Measurements from ENCODE around the gene C13orf46.

Gene C13orf46

DNA sequence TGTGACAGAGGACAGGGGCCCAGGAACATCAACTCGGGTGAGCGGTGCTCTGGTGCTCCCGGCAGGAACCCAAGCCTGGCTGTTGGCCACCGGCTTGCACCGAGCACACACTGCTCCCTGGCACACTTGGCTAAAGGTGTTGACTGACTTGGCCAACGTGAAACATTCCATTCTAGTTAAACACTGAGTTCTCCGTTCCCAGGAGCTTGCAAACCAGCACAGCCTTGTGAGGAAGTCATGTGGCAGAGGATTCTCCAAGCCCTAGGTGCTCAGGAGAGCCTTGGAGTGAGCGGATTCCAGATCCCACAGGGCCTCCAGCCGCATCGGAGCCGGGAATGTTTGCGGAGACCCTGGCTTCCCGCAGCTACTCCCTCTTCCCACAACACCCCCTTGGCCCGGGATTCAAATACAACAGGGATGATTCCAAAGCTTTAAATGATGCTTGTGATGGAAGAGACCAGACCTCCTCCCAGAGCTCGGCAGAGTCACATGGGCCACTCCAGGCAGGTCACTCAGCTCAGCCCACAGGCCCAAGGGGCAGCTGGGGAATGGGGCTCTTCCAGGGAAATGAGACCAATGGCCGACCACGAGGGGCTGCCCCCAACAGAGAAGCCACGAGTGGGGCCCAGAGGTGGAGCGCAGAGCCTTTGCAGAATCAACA, 2.9 kb downstream of the C13orf46 start:
- DNase-seq (ENCODE audit: low spot score): no peak

DNA sequence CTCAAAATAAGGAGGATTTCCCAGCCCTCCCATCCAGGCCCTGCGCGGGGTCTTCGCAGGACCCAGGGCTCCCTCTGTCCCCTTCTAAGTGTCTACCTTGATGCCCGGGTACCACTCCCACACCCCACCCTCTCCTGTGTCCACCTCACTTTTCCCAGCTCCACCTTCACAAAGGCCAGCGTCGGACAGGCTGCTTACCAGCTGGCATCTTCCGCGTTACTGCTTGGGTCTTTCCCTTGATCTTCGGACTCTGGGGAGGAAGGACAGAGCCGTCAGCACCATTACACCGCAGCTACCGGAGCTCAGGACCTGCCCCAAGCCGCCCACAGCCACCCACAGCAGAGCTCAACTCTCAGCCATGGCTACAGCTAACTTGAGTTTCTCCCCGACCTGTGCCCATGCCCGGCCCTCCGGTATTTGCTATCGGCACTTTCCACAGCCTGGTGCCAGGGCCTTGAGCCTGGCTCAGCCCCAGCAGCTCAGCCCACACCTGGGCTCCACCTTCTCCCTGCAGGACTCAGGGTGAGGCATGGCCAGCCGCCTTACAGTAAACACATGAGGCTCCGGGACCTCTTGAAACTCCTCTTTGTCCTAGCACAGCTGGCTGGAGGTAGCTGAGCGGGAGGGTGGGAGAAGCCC, 3.8 kb downstream of the C13orf46 start:
- no peak for DNase-seq (ENCODE audit: low spot score)

DNA sequence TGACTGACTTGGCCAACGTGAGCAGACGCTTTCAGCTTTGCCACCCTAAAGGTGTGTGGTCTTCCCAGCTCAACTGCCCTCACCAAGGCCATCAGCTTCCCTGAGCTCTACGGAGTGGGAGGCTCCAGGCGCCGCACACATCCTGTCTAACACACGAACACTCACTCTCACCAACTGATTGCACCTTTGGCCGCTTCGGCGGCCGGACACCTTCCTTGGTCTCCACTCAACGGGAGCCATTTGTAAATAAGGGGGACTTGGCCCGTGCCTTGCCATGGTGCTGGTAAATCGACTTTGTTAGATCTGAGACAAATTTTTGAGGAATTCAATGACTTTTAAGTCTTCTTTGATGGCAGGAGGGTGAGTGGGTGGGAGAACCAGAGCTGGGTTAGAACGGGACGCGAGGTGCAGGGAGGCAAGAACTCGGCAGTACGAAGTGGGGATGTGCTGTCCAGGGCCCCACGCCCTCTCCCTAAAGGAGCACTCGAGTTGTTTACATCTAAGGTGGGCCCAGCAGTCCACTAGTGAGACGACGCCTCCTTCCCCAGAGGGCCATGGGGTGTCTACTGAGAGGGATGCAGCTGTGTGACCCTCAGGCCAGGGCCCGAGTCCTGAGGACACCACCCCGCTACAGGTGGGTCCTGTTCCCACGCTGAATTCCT, 4.4 kb downstream of the C13orf46 start:
- DNase-seq (ENCODE audit: low spot score): no peak

DNA sequence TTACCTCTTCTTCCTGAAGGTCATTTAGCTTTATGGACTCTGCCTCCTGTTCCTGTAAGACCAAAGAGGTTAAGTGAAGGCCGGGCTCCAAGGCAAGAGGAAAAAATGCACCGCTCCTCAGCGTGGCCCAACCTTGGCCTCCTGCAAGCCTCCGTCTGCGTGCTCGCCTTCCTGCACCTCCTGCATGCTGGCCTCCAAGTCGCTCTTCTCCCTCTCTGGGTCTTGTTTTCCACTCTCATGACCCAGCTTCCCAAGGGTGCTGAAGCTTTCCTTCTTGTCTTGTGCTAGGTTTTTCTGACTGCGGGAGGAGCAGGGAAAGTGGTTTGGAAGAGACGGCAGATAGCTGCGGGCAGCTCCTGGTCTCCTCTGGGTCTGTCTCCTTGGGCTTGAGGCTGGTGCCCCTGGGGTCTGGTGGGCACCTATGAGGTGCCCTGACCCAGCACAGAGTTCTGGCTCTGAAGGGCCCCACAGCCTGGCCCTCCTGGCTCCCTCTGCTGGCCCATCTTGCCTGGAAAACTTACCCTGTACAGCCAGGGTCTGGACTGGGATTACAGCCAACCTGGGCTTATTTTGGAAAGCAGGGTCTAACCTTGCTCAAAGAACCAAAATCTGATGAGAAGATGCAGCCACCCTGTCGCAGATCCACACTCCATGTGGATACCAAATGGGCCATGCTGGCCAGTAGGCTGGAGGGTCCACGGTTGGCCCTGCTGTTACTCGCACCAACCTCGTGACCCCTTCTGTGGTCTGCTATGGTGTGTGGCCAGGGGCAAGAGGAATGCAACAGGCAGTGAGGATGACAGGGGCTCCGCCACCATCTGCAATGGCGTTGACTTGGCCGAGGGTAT, 5.2 kb downstream of the C13orf46 start:
- no peak for DNase-seq (ENCODE audit: low spot score)

DNA sequence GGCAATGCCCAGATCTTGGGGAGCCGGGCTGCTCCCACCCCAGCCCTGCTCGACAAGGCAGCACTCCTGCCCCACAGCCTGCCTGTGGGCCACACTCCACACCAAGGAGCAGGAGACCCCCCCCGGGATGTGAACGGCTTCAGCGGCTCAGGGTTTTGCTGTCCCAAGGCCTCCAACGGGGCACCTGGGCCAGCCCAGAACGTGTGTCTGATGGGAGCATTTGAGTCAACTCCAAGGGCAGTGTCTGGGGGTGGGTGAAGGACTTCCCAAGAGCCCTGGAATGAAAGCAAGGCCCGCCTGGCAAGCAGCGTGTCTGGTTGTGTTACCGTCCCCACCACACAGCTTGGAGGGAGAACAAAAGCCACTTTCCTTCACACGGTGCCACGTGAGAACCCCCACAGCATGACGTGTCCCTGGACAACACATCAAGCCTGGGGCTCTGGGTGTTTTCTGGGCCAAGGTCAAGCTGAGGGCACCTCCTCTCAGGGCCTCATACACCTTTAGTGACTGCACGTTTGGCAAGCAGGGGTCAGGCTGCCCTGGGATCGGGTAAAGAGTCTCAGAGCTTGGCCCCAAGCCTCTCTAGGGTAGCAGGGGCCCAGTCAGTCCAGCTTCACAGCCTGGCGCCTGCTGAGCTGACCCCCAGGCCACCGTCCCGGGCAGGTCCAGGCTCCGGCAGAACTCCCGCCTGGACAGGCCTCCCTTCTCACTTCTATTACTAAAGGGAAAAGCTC, 6.0 kb downstream of the C13orf46 start:
- DNase-seq (ENCODE audit: low spot score): no peak

DNA sequence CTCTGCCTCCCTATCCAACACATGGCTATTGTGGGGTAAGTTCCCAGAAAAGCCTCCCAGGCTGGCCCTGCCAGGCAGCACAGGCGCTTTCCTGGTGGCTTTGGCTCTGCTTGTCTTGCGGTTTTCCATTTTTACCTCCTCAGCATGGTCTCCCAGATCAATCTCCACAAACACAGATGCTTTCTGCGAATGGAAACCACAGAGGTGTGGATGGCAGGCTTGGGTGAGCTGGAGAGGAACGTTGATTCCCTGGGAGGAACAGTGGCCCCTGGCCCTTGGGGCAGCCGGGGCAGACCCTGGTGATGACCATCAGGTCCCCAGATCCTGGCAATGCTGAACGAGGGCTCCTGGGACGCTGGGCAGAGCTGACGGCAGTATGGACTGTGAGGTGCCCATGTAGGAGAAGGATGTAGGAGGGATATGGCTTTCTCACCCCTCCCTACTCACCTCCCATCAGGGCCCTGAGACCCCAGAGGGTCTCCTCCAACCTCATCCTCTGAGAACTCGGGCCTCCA, 6.6 kb downstream of the C13orf46 start:
- DNase-seq (ENCODE audit: low spot score): no peak

DNA sequence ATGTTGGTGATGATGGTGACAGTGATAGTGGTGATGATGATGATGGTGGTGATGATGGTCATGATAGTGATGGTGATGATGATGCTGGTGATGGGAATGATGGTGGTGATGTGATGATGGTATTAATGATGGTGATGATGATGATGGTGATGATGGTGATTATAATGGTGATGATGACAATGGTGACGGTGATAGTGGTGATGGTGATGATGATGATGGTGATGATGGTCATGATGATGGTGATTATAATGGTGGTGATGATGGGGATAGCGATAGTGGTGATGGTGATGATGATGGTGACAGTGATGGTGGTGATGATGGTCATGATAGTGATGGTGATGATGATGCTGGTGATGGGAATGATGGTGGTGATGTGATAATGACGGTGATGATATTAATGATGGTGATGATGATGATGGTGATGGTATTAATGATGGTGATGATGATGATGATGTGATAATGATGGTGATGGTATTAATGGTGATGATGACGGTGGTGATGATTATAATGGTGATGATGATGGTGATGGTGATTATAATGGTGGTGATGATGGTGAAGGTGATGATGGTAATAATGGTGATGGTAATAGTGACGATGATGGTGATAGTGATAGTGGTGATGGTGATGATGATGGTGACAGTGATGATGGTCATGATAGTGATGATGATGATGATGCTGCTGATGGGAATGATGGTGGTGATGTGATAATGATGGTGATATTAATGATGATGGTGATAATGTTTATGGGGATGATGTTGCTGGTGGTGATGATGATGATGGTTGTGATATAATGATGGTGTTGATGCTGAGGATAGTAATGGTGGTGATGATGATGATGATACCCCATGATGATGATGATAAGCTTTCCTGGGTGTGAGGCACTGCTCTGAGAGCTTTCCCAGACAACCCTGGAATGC, 7.7 kb downstream of the C13orf46 start:
- no peak for DNase-seq (ENCODE audit: low spot score)

DNA sequence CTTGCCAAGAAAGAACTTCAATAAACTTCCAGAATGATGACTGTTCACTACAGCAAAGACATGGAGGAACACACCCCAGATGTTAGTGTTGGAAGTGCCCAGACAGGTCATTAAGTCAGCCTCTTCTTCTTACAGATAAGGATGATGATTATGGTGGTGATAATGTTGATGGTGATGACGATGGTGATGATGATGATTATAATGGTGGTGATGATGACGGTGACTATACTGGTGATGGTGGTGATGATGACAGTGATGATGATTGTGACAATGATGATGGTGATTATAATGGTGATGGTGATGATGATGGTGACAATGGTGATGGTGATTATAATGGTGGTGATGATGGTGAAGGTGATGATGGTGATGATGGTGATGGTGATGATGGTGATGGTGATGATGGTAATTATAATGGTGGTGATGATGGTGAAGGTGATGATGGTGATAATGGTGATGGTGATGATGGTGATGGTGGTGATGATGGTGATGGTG, 8.4 kb downstream of the C13orf46 start:
- no peak for DNase-seq (ENCODE audit: low spot score)

DNA sequence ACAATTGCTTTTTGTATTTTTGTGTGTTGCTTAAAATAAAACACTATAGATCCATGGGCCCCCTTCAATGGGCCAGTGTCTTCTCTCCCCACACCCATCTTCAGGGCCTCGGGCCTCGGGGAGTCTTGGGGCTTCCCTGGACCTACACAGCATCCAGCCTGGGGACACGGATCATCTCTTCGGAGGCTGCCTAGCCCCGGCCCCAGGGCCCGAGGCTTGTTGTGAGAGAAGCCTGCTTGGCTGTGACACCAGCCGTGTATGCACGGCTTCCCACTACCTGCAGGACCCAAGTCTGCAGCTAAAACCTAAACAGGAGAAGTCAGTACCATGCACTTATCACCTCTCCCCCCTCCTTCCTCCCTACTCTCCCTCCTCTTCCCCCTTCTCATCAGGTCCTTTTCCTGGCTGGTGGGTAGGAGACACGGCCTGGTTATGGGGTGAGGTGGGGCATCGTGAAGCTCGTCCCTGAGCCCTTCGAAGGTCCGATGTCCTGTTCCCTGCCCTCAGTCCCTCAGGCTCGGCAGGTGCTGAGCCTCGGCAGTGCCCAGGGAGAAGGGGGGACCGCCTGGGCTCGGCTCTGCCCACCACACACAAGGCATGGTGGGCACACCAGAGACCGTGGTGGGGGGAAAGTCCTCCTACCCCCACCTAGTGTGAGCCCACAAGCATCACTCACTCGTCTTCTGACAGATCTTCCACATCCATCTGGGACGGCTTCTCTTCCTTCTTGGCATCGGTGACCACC, 9.5 kb downstream of the C13orf46 start:
- no peak for DNase-seq (ENCODE audit: low spot score)

DNA sequence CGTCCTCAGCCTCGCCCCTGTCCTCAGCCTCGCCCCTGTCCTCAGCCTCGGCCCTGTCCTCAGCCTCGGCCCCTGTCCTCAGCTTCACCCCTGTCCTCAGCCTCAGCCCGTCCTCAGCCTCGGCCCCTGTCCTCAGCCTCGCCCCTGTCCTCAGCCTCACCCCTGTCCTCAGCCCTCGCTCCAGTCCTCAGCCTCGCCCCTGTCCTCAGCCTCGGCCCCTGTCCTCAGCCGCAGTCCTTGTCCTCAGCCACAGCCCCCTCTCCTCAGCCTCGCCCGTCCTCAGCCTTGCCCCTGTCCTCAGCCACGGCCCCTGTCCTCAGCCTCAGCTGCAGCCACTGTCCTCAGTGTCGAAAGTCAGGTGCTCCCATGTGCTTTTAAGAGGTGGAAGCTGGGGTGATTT, 10.5 kb downstream of the C13orf46 start:
- no peak for DNase-seq (ENCODE audit: low spot score)

DNA sequence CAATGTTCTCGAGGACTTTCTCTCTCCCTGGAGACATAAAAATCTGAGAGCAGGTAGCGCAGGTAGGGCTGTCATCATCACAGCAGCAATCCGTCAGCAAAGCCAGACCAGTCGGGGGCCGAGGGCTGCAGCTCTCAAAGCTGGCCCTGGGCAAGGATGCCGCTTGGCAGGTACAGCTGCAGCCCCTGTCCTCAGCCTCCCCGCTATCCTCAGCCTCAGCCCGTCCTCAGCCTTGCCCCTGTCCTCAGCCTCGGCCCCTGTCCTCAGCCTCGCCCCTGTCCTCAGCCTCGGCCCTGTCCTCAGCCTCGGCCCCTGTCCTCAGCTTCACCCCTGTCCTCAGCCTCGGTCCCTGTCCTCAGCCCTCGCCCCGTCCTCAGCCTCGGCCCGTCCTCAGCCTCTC, 10.9 kb downstream of the C13orf46 start:
- no peak for DNase-seq (ENCODE audit: low spot score)

DNA sequence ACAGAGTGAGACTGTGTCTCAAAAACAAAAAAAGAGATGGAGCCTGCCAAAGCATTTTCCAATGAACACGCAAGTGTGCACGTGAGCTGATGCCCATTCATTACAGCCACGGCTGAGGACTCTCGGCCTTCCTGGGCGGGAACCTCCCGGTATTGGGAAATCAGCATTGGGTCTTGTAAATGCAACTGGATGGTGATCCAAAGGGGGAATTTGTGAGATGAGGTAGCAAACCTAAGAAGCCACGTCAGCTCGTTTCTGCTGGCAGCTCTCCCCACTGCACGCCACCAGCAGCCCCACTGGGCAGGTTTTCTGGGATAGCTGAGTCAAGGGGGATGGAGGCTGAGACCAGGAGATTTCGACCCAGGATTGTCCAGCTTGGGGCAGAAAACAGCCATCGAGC, 11.5 kb downstream of the C13orf46 start:
- no peak for DNase-seq (ENCODE audit: low spot score)

DNA sequence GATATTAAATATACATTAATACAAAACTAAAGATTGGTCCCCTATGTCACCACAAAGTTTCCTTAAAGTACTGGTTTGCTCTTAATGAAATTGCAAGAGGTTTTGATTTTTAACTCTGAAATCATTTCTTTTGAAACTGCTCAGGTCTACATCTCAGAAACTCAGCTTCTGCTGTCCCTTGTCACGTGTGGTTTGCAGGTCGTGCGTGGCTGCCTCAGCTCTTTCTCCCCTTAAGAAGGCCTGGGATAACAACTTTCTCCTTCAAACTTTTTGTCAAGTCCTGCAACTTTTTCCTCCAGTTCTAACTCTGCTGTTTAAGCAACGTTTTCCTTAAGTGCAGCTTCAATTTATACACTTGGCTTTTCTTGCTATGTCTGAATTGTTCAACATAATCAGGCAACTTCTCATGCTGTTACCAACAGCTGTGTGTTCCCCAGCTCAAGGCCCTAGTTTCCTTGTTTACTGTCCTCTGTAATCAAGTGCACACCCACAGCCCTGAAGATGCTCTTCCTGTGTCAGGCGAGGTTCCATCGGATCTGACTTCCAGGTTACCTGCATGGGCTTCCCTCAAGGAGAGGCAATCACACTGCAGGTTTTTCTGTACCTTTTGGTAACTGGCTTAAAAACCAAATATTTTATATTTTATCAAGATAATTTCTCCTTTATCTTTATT, 13.5 kb downstream of the C13orf46 start:
- DNase-seq (ENCODE audit: low spot score): no peak

DNA sequence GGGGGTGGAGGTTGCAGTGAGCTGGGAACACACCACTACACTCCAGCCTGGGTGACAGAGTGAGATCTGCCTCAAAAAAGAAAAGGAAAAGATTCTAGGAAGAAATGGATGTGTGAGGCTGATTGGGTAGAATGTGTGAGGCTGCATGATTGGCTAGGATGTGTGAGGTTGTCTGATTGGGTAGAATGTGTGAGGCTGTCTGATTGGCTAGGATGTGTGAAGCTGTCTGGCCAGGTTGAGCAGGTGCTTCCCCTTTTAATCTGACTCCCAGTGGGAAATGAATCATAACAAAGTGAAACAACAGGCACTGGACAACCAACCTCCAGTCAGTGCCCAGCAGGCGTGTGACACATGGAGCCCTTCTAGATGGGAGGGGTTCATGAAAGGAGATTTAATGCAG, 14.7 kb downstream of the C13orf46 start:
- DNase-seq (ENCODE audit: low spot score): no peak

DNA sequence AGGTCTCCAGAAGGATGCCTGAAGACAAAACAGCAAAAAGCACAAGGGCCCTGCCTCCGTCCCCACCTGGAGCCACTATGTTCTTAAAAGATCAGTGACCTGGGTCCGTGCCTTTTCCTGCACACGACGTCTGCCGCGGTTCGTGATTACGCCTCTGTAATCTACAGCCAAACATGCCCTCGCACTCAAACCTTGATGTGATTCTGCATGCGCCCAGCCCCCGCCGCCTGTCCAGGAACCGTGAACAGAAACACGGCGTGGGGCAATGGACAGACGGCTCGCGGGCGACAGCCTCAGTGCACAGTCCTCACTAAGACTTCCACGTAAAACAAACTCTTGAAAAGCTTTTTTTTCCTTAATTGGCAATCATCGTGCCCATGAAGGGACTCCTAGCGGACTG, 15.5 kb downstream of the C13orf46 start:
- DNase-seq (ENCODE audit: low spot score): no peak

DNA sequence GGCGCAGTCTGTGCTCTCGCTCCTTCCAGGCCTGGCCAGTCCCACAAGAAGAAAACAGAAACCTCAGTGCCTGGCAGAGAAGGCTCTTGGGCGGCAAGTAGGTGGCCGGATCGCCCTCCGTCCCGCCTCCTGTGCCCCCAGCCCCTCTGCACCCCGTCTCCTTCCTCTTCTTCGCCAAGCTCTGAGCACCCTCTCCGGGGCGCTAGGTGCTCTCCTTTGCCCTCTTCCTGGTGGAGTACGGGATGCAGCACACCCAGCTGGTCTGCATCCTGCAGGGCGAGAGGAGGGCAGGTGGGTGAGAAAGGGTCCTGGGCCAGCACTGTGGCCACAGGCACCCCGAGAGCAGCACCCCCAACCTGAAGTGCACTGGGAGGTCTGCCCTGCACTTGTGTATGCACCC, 17.3 kb downstream of the C13orf46 start:
- no peak for DNase-seq (ENCODE audit: low spot score)

DNA sequence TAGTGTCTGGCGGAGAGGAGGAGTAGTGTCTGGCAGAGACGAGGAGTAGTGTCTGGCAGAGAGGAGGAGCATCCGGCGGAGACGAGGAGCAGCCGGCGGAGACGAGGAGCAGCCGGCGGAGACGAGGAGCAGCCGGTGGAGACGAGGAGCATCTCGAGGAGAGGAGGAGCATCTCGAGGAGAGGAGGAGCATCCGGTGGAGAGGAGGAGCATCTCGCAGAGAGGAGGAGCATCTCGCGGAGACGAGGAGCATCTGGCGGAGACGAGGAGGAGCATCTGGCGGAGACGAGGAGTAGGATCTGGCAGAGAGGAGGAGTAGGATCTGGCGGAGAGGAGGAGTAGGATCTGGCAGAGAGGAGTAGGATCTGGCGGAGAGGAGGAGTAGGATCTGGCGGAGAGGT, 18.2 kb downstream of the C13orf46 start:
- DNase-seq (ENCODE audit: low spot score): no peak

DNA sequence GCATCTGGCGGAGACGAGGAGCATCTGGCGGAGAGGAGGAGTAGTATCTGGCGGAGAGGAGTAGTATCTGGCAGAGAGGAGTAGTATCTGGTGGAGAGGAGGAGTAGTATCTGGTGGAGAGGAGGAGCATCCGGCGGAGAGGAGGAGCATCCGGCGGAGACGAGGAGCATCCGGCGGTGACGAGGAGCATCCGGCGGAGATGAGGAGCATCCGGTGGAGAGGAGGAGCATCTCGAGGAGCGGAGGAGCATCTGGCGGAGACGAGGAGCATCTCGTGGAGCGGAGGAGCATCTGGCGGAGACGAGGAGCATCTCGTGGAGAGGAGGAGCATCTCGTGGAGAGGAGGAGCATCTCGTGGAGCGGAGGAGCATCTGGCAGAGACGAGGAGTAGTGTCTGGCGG, 18.6 kb downstream of the C13orf46 start:
- DNase-seq (ENCODE audit: low spot score): no peak
